CD14-positive monocyte (primary cell): ENCODE measurements around the gene TNRC6A. TPM values are rescaled to one million over a fixed set of nuclear protein-coding genes. Genes with fewer than 3 reads are reported as not detected.
"Not testable (repeated sequence)": the region's sequence is repeated elsewhere in the genome, so short reads cannot be mapped to it uniquely, and the experiment has no call there.

ENCODE experiments used
- DNase-seq, 3 donors: peaks; one replicate each; pipeline ENCODE4 v3.0.0-alpha.2; 2011 to 2022
- H2AFZ ChIP-seq: 2 replicates; pipeline ENCODE4 v1.6.0; 2012; ENCODE audit warnings: mild to moderate bottlenecking, low read depth, low read length, inconsistent platforms; ENCODE audit not compliant: insufficient read depth, poor library complexity, severe bottlenecking
- H3K27ac ChIP-seq, 2 donors: 1 replicate in 1 of 2; 2 replicates in 1 of 2; pipeline ENCODE4 v1.5.1; 2012 to 2013; ENCODE audit warnings: low read length in 2 of 2, control low read depth in 1 of 2, inconsistent platforms in 1 of 2, low read depth in 1 of 2, mild to moderate bottlenecking in 1 of 2
- H3K27me3 ChIP-seq, 2 donors: one replicate each; pipeline versions ENCODE4 v1.6.0 to v1.6.1; 2011 to 2013; ENCODE audit warnings: low read length in 2 of 2; ENCODE audit not compliant: control insufficient read depth in 2 of 2, insufficient read depth in 2 of 2
- H3K36me3 ChIP-seq, 2 donors: replicated peaks in 1 of 2; 1 replicate in 1 of 2; 2 replicates in 1 of 2; pipeline versions ENCODE4 v1.5.1 to v1.6.1; 2012 to 2013; ENCODE audit warnings: low read length in 2 of 2, control low read depth in 1 of 2, inconsistent platforms in 1 of 2, mild to moderate bottlenecking in 1 of 2; ENCODE audit not compliant: insufficient read depth in 2 of 2, control insufficient read depth in 1 of 2
- H3K4me1 ChIP-seq, 2 donors: 1 replicate in 1 of 2; 2 replicates in 1 of 2; pipeline versions ENCODE4 v1.5.1 to v1.6.1; 2012 to 2013; ENCODE audit warnings: low read length in 2 of 2, control low read depth in 1 of 2, inconsistent platforms in 1 of 2, mild to moderate bottlenecking in 1 of 2, moderate library complexity in 1 of 2; ENCODE audit not compliant: insufficient read depth in 2 of 2, control insufficient read depth in 1 of 2
- H3K4me2 ChIP-seq: replicated peaks from 2 replicates; pipeline ENCODE3; 2012; ENCODE audit warnings: low read length, moderate library complexity, mild to moderate bottlenecking; ENCODE audit not compliant: poor library complexity, severe bottlenecking; ENCODE audit errors: extremely low read depth
- H3K4me3 ChIP-seq, 3 experiments: fragments of 200-600 bp in 1 of 3; sonication (generic) in 1 of 3; replicated peaks in 1 of 3; 1 replicate in 2 of 3; 2 replicates in 1 of 3; pipeline ENCODE4 v1.5.1; 2011 to 2013; ENCODE audit warnings: low read length in 3 of 3, mild to moderate bottlenecking in 3 of 3, control low read depth in 2 of 3, low read depth in 2 of 3, inconsistent platforms in 1 of 3, moderate library complexity in 1 of 3
- H3K79me2 ChIP-seq: 2 replicates; pipeline ENCODE4 v1.6.0; 2012; ENCODE audit warnings: mild to moderate bottlenecking, control low read depth, inconsistent platforms, low read length, moderate library complexity; ENCODE audit not compliant: insufficient read depth
- H3K9ac ChIP-seq: 2 replicates; pipeline ENCODE4 v1.6.0; 2017; ENCODE audit warnings: low read length, mild to moderate bottlenecking; ENCODE audit not compliant: insufficient read depth, poor library complexity, severe bottlenecking
- H3K9me3 ChIP-seq, 2 donors: replicated peaks in 1 of 2; 1 replicate in 1 of 2; 2 replicates in 1 of 2; pipeline versions ENCODE4 v1.5.1 to v1.6.1; 2012 to 2013; ENCODE audit warnings: low read length in 2 of 2, control low read depth in 1 of 2; ENCODE audit not compliant: control insufficient read depth in 1 of 2, insufficient read depth in 1 of 2
- H4K20me1 ChIP-seq: 2 replicates; pipeline ENCODE4 v1.6.0; 2012; ENCODE audit warnings: mild to moderate bottlenecking, low read length, control low read depth, moderate library complexity; ENCODE audit not compliant: insufficient read depth
- H3K27ac Mint-ChIP-seq, 7 donors: one replicate each; pipeline ENCODE4 v1.8.0; 2020; ENCODE audit warnings: mild to moderate bottlenecking in 7 of 7, mixed read lengths in 7 of 7, moderate library complexity in 6 of 7, inconsistent platforms in 2 of 7
- H3K27me3 Mint-ChIP-seq, 3 donors: one replicate each; pipeline ENCODE4 v1.8.0; 2021 to 2022; ENCODE audit warnings: low read depth in 3 of 3, mild to moderate bottlenecking in 3 of 3, mixed read lengths in 3 of 3, moderate library complexity in 3 of 3, inconsistent platforms in 1 of 3
- H3K36me3 Mint-ChIP-seq, 2 donors: one replicate each; pipeline ENCODE4 v1.8.0; 2020; ENCODE audit warnings: mixed read lengths in 2 of 2, inconsistent platforms in 1 of 2, mild to moderate bottlenecking in 1 of 2
- H3K4me1 Mint-ChIP-seq: one replicate; pipeline ENCODE4 v1.8.0; 2020; ENCODE audit warnings: mild to moderate bottlenecking, mixed read lengths
- H3K4me3 Mint-ChIP-seq, 2 donors: one replicate each; pipeline ENCODE4 v1.8.0; 2020; ENCODE audit warnings: mild to moderate bottlenecking in 2 of 2, mixed read lengths in 2 of 2, moderate library complexity in 1 of 2
- H3K9me3 Mint-ChIP-seq, 7 donors: one replicate each; pipeline ENCODE4 v1.8.0; 2020 to 2022; ENCODE audit warnings: mixed read lengths in 7 of 7, mild to moderate bottlenecking in 6 of 7, moderate library complexity in 6 of 7, inconsistent platforms in 2 of 7
- CTCF ChIP-seq: fragments of 200-600 bp; IDR thresholded peaks from one replicate; pipeline ENCODE4 v1.8.0; 2022; ENCODE audit warnings: antibody characterized with exemption, mild to moderate bottlenecking
- WGBS: methylation state at CpG from one replicate; pipeline ENCODE4 v1.1.5; 2013; ENCODE audit warnings: missing lambda C conversion rate; ENCODE audit not compliant: insufficient coverage; 5-methylcytosine and 5-hydroxymethylcytosine counted together
- intact Hi-C, 2 donors: fragments of 100-400 bp; cut with micrococcal nuclease; formaldehyde crosslinking; loops; one replicate each; pipeline versions ENCODE4 v1.15.0 to v1.15.1; 2023
- polyA plus RNA-seq, 3 donors: library from polyadenylated mRNA; depleted of rRNA in 1 of 3; unstranded in 2 of 3; stranded (reverse) in 1 of 3; fragments of 300-500 nt in 2 of 3; fragments of >200 nt in 1 of 3; fragmentation: Illumina TruSeq in 2 of 3; gene quantifications; 1 replicate in 2 of 3; 2 replicates in 1 of 3; pipeline ENCODE4 v1.2.3, GENCODE V29; 2012 to 2021

TNRC6A gene
- polyA plus RNA-seq, 3 donors = 3.3 to 36.1 (median 4.0) TPM

- peaks cover 15 to 39% of the 10 kb centered on the region in 2 donors for H3K4me1 ChIP-seq
- H3K27ac Mint-ChIP-seq = peak overlapping the region in 3 of 7 donors; percentile 26 to 57 (median 54)
- no peak overlapping the region for H3K4me3 Mint-ChIP-seq
- DNase-seq = no peak
- H3K36me3 ChIP-seq = peaks cover 6 to 16% of the 10 kb centered on the region in 2 donors
- no peaks in the 10 kb centered on the region for H3K27me3 ChIP-seq
- H3K4me2 ChIP-seq = no peak overlapping the region
- no peak for TF ChIP-seq CTCF
- no peak overlapping the region for H2AFZ ChIP-seq
- peaks cover 8 to 27% of the 10 kb centered on the region in 2 donors for H3K36me3 Mint-ChIP-seq
- no peaks in the 10 kb centered on the region for H3K9me3 ChIP-seq
- H3K4me3 ChIP-seq = no peak overlapping the region
- peaks cover 100% of the 10 kb centered on the region for H3K79me2 ChIP-seq
- H3K4me1 Mint-ChIP-seq = peaks cover 48% of the 10 kb centered on the region
- peaks cover 0 to 2% (median 0%) of the 10 kb centered on the region in 3 donors for H3K27me3 Mint-ChIP-seq
- H3K27ac ChIP-seq = peak overlapping the region in 1 of 2 donors; percentile 35
- no peaks in the 10 kb centered on the region for H3K9me3 Mint-ChIP-seq
- no CpG with 5 or more reads among the region's 3 CpGs for WGBS
- intact Hi-C loops = no loop called here
- no peak overlapping the region for H3K9ac ChIP-seq
- H4K20me1 ChIP-seq = peaks cover 100% of the 10 kb centered on the region
These were observed 9.4 kb downstream of the TNRC6A start for GRCh38 chr16:24738895-24739294.

- 95% methylated on average over 3 of the region's 4 CpGs for WGBS
- no peak overlapping the region for H3K9ac ChIP-seq
- H3K79me2 ChIP-seq = peaks cover 98% of the 10 kb centered on the region
- H4K20me1 ChIP-seq = peaks cover 100% of the 10 kb centered on the region
- Mint-ChIP-seq H3K36me3 (peaks cover 9 to 29% of the 10 kb centered on the region in 2 donors), H3K9me3 (no peaks in the 10 kb centered on the region), H3K4me3 (no peak overlapping the region), H3K27ac (peak overlapping the region in 1 of 7 donors; percentile 25), H3K27me3 (peaks cover 0 to 2% (median 0%) of the 10 kb centered on the region in 3 donors), H3K4me1 (peaks cover 60% of the 10 kb centered on the region)
- no peak for TF ChIP-seq CTCF
- intact Hi-C loops = no loop called here
- H3K4me3 ChIP-seq = no peak overlapping the region
- H3K27me3 ChIP-seq = no peaks in the 10 kb centered on the region
- H3K27ac ChIP-seq = no peak overlapping the region
- peaks cover 8% of the 10 kb centered on the region in 2 donors for H3K36me3 ChIP-seq
- H2AFZ ChIP-seq = no peak overlapping the region
- no peak overlapping the region for H3K4me2 ChIP-seq
- no peaks in the 10 kb centered on the region for H3K9me3 ChIP-seq
- DNase-seq = no peak
- H3K4me1 ChIP-seq = peaks cover 26 to 44% of the 10 kb centered on the region in 2 donors
These were observed 12.4 kb downstream of the TNRC6A start for GRCh38 chr16:24741862-24742261.

GRCh38 chr16:24742610-24743009, 13.2 kb downstream of the TNRC6A start:
- H3K4me3 Mint-ChIP-seq, H3K27me3 ChIP-seq, DNase-seq, H3K9ac ChIP-seq, H3K27me3 Mint-ChIP-seq, H3K27ac Mint-ChIP-seq, H3K4me3 ChIP-seq, H3K4me2 ChIP-seq, H3K27ac ChIP-seq, H3K9me3 Mint-ChIP-seq, intact Hi-C loops, H3K9me3 ChIP-seq, H2AFZ ChIP-seq: not testable (repeated sequence)
- H3K4me1 ChIP-seq = peaks cover 25 to 44% of the 10 kb centered on the region in 2 donors
- peaks cover 11 to 31% of the 10 kb centered on the region in 2 donors for H3K36me3 Mint-ChIP-seq
- H4K20me1 ChIP-seq = peaks cover 100% of the 10 kb centered on the region
- WGBS = 100% methylated on average over 4 of the region's 8 CpGs
- H3K36me3 ChIP-seq = peaks cover 8 to 13% of the 10 kb centered on the region in 2 donors
- H3K79me2 ChIP-seq = peaks cover 98% of the 10 kb centered on the region
- H3K4me1 Mint-ChIP-seq = peaks cover 60% of the 10 kb centered on the region
